ENCODE data around the gene CYTH3. TPM values are rescaled to one million over a fixed set of nuclear protein-coding genes. Genes with fewer than 3 reads are reported as not detected.

Gene CYTH3
- total RNA-seq, 1 donor from 2014 or later, result 17.2 TPM

DNA sequence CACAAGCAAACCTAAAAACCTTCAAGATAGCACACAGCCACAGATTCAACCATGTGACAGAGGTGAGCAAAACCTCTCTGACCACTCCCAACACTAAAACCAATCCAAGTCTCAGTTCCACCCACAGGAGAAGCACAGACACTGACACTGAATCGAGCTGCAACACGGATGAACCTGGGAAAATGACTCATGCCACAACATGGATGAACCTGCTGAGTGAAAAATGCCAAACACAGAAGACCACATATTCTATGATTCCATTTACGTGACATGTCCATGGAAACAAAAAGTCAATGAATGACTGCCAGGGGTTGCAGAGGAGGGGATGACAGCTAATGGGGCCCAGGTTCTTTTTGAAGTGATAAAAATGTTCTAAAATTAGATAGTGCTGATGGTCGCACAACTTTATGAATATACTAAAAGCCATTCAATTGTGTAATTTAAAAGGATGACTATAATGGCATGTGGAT lies 22.0 kb downstream of the CYTH3 start:
- Mint-ChIP-seq H3K27me3 (peaks cover 38% of the 10 kb centered on the region), H3K27ac (no peak overlapping the region), H3K4me3 (ENCODE audit: low read depth) (no peak overlapping the region), H3K4me1 (ENCODE audit: low read depth) (peaks cover 4% of the 10 kb centered on the region), H3K9me3 (ENCODE audit: low read depth) (no peaks in the 10 kb centered on the region), H3K36me3 (ENCODE audit: insufficient read depth) (no peaks in the 10 kb centered on the region)
- DNase-seq (ENCODE audit: low spot score, unreplicated experiment), result no peak
- TF ChIP-seq, protein P1, sequence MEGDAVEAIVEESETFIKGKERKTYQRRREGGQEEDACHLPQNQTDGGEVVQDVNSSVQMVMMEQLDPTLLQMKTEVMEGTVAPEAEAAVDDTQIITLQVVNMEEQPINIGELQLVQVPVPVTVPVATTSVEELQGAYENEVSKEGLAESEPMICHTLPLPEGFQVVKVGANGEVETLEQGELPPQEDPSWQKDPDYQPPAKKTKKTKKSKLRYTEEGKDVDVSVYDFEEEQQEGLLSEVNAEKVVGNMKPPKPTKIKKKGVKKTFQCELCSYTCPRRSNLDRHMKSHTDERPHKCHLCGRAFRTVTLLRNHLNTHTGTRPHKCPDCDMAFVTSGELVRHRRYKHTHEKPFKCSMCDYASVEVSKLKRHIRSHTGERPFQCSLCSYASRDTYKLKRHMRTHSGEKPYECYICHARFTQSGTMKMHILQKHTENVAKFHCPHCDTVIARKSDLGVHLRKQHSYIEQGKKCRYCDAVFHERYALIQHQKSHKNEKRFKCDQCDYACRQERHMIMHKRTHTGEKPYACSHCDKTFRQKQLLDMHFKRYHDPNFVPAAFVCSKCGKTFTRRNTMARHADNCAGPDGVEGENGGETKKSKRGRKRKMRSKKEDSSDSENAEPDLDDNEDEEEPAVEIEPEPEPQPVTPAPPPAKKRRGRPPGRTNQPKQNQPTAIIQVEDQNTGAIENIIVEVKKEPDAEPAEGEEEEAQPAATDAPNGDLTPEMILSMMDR (IDR thresholded peaks at IDR 0.05; ENCODE audit: unreplicated experiment), result no peak

DNA sequence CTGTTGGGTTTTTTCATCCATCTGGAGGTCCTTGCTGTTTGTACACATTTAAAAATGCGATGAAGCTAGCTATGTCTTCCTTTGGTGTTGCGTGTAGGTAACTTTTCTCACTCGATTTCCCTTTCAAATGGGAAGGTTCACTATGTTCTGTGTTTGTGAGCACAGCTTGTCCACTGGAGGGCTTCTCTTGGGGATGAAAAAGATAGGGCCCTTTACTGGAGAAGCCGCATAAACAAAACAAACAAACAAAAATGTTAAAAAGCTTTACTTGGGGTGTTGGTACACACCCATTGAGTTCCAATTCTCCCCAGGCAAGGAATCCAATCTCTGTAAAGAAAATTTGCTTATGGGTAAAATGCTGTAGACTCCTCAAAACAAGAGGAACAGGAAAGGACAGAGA lies 23.4 kb downstream of the CYTH3 start:
- Mint-ChIP-seq H3K4me1 (ENCODE audit: low read depth) (no peaks in the 10 kb centered on the region), H3K27ac (no peak overlapping the region), H3K36me3 (ENCODE audit: insufficient read depth) (no peaks in the 10 kb centered on the region), H3K27me3 (peaks cover 40% of the 10 kb centered on the region), H3K4me3 (ENCODE audit: low read depth) (no peak overlapping the region), H3K9me3 (ENCODE audit: low read depth) (no peaks in the 10 kb centered on the region)
- TF ChIP-seq, protein P1 (IDR thresholded peaks at IDR 0.05; ENCODE audit: unreplicated experiment), result no peak
- DNase-seq (ENCODE audit: low spot score, unreplicated experiment), result no peak

DNA sequence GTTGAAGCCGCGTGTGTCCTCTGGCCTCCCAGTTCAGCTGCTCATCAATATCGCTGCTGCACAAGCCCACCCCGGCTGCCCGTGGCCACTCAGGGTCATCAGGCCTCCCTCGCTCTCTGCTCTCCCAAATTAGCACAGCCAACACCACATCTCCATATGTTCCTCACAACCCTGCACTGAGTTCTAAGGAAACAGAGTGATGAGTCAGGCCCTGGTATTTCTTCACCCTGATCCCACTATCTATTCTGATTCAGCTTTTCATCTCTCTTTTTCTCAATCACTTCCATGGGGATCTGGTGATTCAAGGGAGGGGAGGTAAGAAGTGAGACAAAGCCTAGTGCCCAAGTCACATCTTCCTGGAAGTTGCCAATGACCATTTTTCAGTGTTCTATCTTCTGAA lies 23.8 kb downstream of the CYTH3 start:
- H3K36me3 Mint-ChIP-seq (ENCODE audit: insufficient read depth), result no peaks in the 10 kb centered on the region
- H3K27me3 Mint-ChIP-seq, result peaks cover 44% of the 10 kb centered on the region
- H3K4me1 Mint-ChIP-seq (ENCODE audit: low read depth), result no peaks in the 10 kb centered on the region
- TF ChIP-seq, protein P1 (IDR thresholded peaks at IDR 0.05; ENCODE audit: unreplicated experiment), result no peak
- H3K9me3 Mint-ChIP-seq (ENCODE audit: low read depth), result no peaks in the 10 kb centered on the region
- H3K4me3 Mint-ChIP-seq (ENCODE audit: low read depth), result no peak overlapping the region
- no peak for DNase-seq (ENCODE audit: low spot score, unreplicated experiment)
- H3K27ac Mint-ChIP-seq, result no peak overlapping the region

DNA sequence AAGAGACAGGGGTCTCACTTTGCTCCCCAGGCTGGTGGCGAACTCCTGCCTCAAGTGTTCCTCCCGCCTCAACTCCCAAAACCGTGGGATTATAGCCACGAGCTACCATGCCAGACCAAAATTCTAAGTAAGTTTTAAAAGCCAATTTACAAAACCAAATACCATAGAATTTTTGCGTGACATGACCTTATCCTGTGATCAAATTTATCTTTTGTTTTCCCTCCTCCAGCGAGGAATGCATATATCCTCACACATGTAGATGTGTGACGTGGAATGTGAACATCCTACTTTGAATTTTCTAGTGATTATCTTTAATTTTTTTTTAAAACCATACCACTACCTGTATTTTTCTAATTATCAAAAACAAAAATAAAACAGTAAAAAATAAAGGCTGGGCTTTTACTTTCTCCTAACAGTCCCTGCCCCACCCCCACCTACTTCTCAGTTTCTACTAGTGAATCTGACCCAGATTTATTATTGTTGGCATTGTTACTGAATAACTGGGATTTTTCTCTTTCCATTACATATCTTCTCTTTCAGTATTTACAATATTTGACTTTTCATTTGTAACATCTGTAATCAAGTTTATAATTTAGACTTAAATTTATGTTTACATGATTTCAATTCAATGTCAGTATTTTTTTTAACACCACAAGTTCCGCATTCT lies 26.0 kb downstream of the CYTH3 start:
- no peak for DNase-seq (ENCODE audit: low spot score, unreplicated experiment)
- no peak overlapping the region for H3K4me3 Mint-ChIP-seq (ENCODE audit: low read depth)
- peak overlapping the region; percentile 6 for H3K27ac Mint-ChIP-seq

DNA sequence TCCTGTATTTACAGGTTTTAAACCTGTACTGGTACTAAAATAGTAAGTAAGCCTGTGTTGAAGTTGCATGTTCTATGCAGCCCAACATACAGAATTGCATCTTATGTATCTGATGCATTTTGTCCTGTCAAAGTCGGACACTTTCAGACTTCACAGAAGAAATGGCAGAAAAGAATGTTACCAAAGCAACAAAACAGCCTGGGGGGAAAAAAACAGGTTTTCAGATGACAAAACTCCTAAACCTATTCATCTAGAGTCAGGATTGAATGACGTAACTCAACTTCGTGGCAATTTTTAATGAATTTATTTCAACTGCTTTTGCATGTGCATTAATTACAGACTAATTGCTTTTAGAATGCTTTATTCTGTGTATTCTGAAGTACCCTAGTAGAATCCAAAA lies 28.4 kb downstream of the CYTH3 start:
- no peak for DNase-seq (ENCODE audit: low spot score, unreplicated experiment)
- Mint-ChIP-seq H3K36me3 (ENCODE audit: insufficient read depth) (peaks cover 2% of the 10 kb centered on the region), H3K4me3 (ENCODE audit: low read depth) (no peak overlapping the region), H3K27ac (no peak overlapping the region), H3K4me1 (ENCODE audit: low read depth) (no peaks in the 10 kb centered on the region), H3K9me3 (ENCODE audit: low read depth) (no peaks in the 10 kb centered on the region), H3K27me3 (peaks cover 49% of the 10 kb centered on the region)
- TF ChIP-seq, protein P1 (IDR thresholded peaks at IDR 0.05; ENCODE audit: unreplicated experiment), result no peak

More for the DNA sequence above, 26.0 kb downstream of the CYTH3 start:
- H3K4me1 Mint-ChIP-seq (ENCODE audit: low read depth), result no peaks in the 10 kb centered on the region
- H3K9me3 Mint-ChIP-seq (ENCODE audit: low read depth), result no peaks in the 10 kb centered on the region
- TF ChIP-seq, protein P1 (IDR thresholded peaks at IDR 0.05; ENCODE audit: unreplicated experiment), result no peak
- peaks cover 43% of the 10 kb centered on the region for H3K27me3 Mint-ChIP-seq
- no peaks in the 10 kb centered on the region for H3K36me3 Mint-ChIP-seq (ENCODE audit: insufficient read depth)
